CD4-positive, alpha-beta memory T cell (primary cell): ENCODE measurements around the gene GJB2. TPM values are rescaled to one million over a fixed set of nuclear protein-coding genes. Genes with fewer than 3 reads are reported as not detected.

Experiments used
- CTCF ChIA-PET: fragments of 350-600 bp; sonication (Branson Sonifier 250); formaldehyde crosslinking; loops from one replicate; lab custom pipeline; 2021; ENCODE audit warnings: inconsistent platforms; ENCODE audit not compliant: partially characterized antibody; lab: Charles Lee
- POLR2A ChIA-PET: fragments of 350-600 bp; sonication (Branson Sonifier 250); formaldehyde crosslinking; loops from one replicate; lab custom pipeline; 2021; ENCODE audit not compliant: partially characterized antibody; lab: Charles Lee
- DNase-seq, 5 donors: peaks; one replicate each; pipeline versions ENCODE4 v3.0.0 to v3.0.0-alpha.2; 2020 to 2022; ENCODE audit warnings: mixed read lengths in 1 of 5
- H3K27ac ChIP-seq: one replicate; pipeline ENCODE4 v1.7.0; 2013; ENCODE audit warnings: low read depth, low read length
- H3K27me3 ChIP-seq: 2 replicates; pipeline ENCODE4 v1.7.0; 2013; ENCODE audit warnings: mild to moderate bottlenecking, low read length, moderate library complexity; ENCODE audit not compliant: insufficient read depth
- H3K36me3 ChIP-seq: 2 replicates; pipeline ENCODE4 v1.7.0; 2013; ENCODE audit warnings: mild to moderate bottlenecking, low read length, moderate library complexity; ENCODE audit not compliant: insufficient read depth
- H3K4me1 ChIP-seq: 2 replicates; pipeline ENCODE4 v1.7.0; 2013; ENCODE audit warnings: mild to moderate bottlenecking, low read length, moderate library complexity; ENCODE audit not compliant: insufficient read depth
- H3K4me3 ChIP-seq, 2 donors: one replicate each; pipeline ENCODE4 v1.7.0; 2013; ENCODE audit warnings: low read length in 2 of 2, mild to moderate bottlenecking in 1 of 2
- H3K9me3 ChIP-seq, 2 donors: one replicate each; pipeline ENCODE4 v1.7.0; 2013; ENCODE audit warnings: low read length in 2 of 2, control low read depth in 1 of 2; ENCODE audit not compliant: control insufficient read depth in 1 of 2
- H3K27ac Mint-ChIP-seq, 7 donors: one replicate each; pipeline ENCODE4 v1.8.0; 2020 to 2021; ENCODE audit warnings: mixed read lengths in 7 of 7, mild to moderate bottlenecking in 6 of 7, inconsistent platforms in 3 of 7, moderate library complexity in 3 of 7
- H3K27me3 Mint-ChIP-seq, 2 donors: one replicate each; pipeline ENCODE4 v1.8.0; 2020 to 2021; ENCODE audit warnings: mixed read lengths in 2 of 2
- H3K36me3 Mint-ChIP-seq, 2 donors: one replicate each; pipeline ENCODE4 v1.8.0; 2020 to 2021; ENCODE audit warnings: mixed read lengths in 2 of 2, inconsistent platforms in 1 of 2, mild to moderate bottlenecking in 1 of 2
- H3K4me1 Mint-ChIP-seq, 4 donors: one replicate each; pipeline ENCODE4 v1.8.0; 2020 to 2021; ENCODE audit warnings: mixed read lengths in 4 of 4, mild to moderate bottlenecking in 1 of 4
- H3K4me3 Mint-ChIP-seq, 8 donors: one replicate each; pipeline ENCODE4 v1.8.0; 2020 to 2021; ENCODE audit warnings: mixed read lengths in 8 of 8, mild to moderate bottlenecking in 7 of 8, moderate library complexity in 6 of 8, inconsistent platforms in 3 of 8
- H3K9me3 Mint-ChIP-seq, 8 donors: one replicate each; pipeline ENCODE4 v1.8.0; 2020 to 2021; ENCODE audit warnings: mixed read lengths in 8 of 8, mild to moderate bottlenecking in 5 of 8, inconsistent platforms in 3 of 8, moderate library complexity in 1 of 8
- intact Hi-C: fragments of 100-400 bp; cut with micrococcal nuclease; formaldehyde crosslinking; loops from one replicate; pipeline ENCODE4 v1.15.1; 2023
- polyA plus RNA-seq, 2 donors: library from polyadenylated mRNA; unstranded; fragments of 300-500 nt; fragmentation: Illumina TruSeq; gene quantifications; one replicate each; pipeline ENCODE4 v1.2.3, GENCODE V29; 2021
- total RNA-seq, 2 experiments: library from RNA; stranded (reverse); gene quantifications; one replicate each; pipeline ENCODE4 v1.2.3, GENCODE V29; 2021

GJB2 gene
- total and polyA plus RNA-seq, 4 experiments from 2014 or later: not detected

DNA sequence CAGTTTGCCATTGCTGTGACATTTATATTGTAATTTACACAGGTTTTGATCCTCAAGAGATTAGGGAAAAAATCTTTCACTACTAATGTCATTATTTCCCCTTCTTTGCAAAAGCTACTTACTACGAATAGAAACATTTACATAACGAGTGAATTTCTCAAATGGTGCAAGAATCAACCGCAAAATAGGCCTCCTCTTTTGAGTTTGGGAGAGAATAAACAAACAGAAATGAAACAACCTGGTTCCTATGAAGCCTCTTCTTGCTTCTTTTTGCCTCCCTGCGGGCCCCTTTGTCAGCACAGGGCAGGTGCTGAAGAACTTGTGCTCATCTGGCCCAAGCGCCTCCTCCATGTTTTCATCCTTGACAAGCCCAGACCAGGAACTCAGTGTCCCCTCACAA is 21.8 kb downstream of the GJB2 start:
- intact Hi-C loops: no loop called here
- Mint-ChIP-seq H3K27ac (peak overlapping the region in 1 of 7 donors; percentile 20), H3K27me3 (peaks cover 37 to 69% of the 10 kb centered on the region in 2 donors), H3K36me3 (no peaks in the 10 kb centered on the region), H3K4me1 (peaks cover 4 to 10% (median 6%) of the 10 kb centered on the region in 4 donors), H3K4me3 (no peak overlapping the region), H3K9me3 (no peaks in the 10 kb centered on the region)
- H3K36me3 ChIP-seq: no peaks in the 10 kb centered on the region
- ChIA-PET POLR2A (no interaction called here), CTCF (interaction anchor here (0.7 kb wide), 1 partner anchor 12 kb away, joined by 3 read pairs; no protein-coding TSS in a partner anchor)
- H3K4me1 ChIP-seq: peaks cover 7% of the 10 kb centered on the region
- DNase-seq: no peak
- no peak overlapping the region for H3K4me3 ChIP-seq
- H3K27me3 ChIP-seq: peaks cover 12% of the 10 kb centered on the region
- no peaks in the 10 kb centered on the region for H3K9me3 ChIP-seq
- H3K27ac ChIP-seq: no peak overlapping the region

DNA sequence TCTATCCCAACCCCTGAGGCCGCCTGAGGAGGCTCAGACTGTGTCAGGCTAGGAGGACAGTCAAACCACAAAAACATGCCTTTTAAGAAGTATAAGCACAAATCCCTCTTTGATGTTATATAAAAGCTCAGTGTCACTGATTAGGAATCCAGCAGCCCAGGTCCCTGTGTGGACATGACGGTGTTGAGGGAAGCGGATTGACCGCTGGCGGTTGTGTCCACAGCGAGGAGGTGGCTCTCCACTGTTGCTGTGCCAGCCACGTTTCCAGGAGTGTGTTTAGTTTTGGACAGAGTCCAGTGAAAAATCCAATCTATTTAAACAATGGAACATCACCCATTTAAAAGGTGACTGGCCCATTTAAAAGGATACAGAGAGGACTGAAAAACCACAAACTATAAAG is 24.3 kb downstream of the GJB2 start:
- Mint-ChIP-seq H3K27me3 (peaks cover 30 to 63% of the 10 kb centered on the region in 2 donors), H3K9me3 (no peaks in the 10 kb centered on the region), H3K36me3 (no peaks in the 10 kb centered on the region), H3K4me1 (peaks cover 2% of the 10 kb centered on the region in 4 donors), H3K27ac (no peak overlapping the region), H3K4me3 (no peak overlapping the region)
- H3K4me1 ChIP-seq: no peaks in the 10 kb centered on the region
- POLR2A ChIA-PET: no interaction called here
- H3K27me3 ChIP-seq: peaks cover 6% of the 10 kb centered on the region
- no peak overlapping the region for H3K4me3 ChIP-seq
- CTCF ChIA-PET: interaction anchor here (0.8 kb wide), 1 partner anchor 241 kb away, joined by 3 read pairs; no protein-coding TSS in a partner anchor
- DNase-seq: no peak
- no peaks in the 10 kb centered on the region for H3K36me3 ChIP-seq
- no peaks in the 10 kb centered on the region for H3K9me3 ChIP-seq
- no peak overlapping the region for H3K27ac ChIP-seq
- intact Hi-C loops: no loop called here

GRCh38 chr13:20165417-20166257 is 27.1 kb downstream of the GJB2 start:
- Mint-ChIP-seq H3K4me1 (peaks cover 3 to 14% (median 8%) of the 10 kb centered on the region in 4 donors), H3K4me3 (no peak overlapping the region), H3K36me3 (no peaks in the 10 kb centered on the region), H3K9me3 (no peaks in the 10 kb centered on the region), H3K27me3 (peaks cover 24 to 53% of the 10 kb centered on the region in 2 donors), H3K27ac (no peak overlapping the region)
- Histone ChIP-seq H3K9me3 (no peaks in the 10 kb centered on the region), H3K36me3 (no peaks in the 10 kb centered on the region), H3K27me3 (no peaks in the 10 kb centered on the region), H3K4me3 (no peak overlapping the region), H3K27ac (no peak overlapping the region), H3K4me1 (peaks cover 8% of the 10 kb centered on the region)
- CTCF ChIA-PET: interaction anchor here (1.1 to 1.4 kb wide), 3 partner anchors 10 to 263 kb away, joined by 3 to 5 read pairs (median 4); no protein-coding TSS in a partner anchor
- no peak for DNase-seq
- POLR2A ChIA-PET: no interaction called here
- intact Hi-C loops: no loop called here

DNA sequence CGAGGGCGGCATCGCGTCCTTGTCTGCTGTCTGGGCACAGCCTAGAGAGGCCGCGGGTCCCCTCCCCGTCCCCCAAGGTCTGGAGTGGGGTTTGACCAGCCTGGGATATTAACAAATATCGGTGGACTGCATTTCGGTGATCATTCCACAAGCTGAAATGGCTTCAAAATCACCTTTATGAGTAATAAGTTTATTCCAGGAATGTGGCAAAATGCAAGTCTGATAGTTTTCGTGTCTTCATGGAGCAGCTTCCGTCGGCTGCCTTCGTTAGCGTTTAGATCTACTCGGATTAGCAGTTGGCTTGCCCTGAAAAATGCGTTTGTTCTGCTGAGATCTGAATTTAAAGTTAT is 30.8 kb downstream of the GJB2 start:
- H3K4me1 Mint-ChIP-seq: peaks cover 7 to 24% (median 17%) of the 10 kb centered on the region in 4 donors
- no peaks in the 10 kb centered on the region for H3K9me3 Mint-ChIP-seq
- no peak overlapping the region for H3K27ac ChIP-seq
- no peak for DNase-seq
- H3K4me1 ChIP-seq: peaks cover 19% of the 10 kb centered on the region
- ChIA-PET POLR2A (no interaction called here), CTCF (interaction anchor here (0.8 to 2.5 kb wide), 4 partner anchors 35 to 177 kb away, joined by 3 to 8 read pairs (median 4); no protein-coding TSS in a partner anchor)
- peak overlapping the region; percentile 67 to 78 (median 75) for H3K4me3 Mint-ChIP-seq
- peaks cover 30 to 48% of the 10 kb centered on the region in 2 donors for H3K27me3 Mint-ChIP-seq
- no peaks in the 10 kb centered on the region for H3K36me3 ChIP-seq
- H3K9me3 ChIP-seq: no peaks in the 10 kb centered on the region
- H3K27ac Mint-ChIP-seq: peak overlapping the region in 2 of 7 donors; percentile 36 to 57
- peaks cover 0 to 2% of the 10 kb centered on the region in 2 donors for H3K36me3 Mint-ChIP-seq
- intact Hi-C loops: loop anchor here (2.0 kb wide), 2 partner anchors 33 to 43 kb away; no protein-coding TSS in a partner anchor
- H3K4me3 ChIP-seq: peak overlapping the region in 1 of 2 donors; percentile 37
- H3K27me3 ChIP-seq: peaks cover 11% of the 10 kb centered on the region

- Mint-ChIP-seq H3K9me3 (no peaks in the 10 kb centered on the region), H3K36me3 (peaks cover 0 to 2% of the 10 kb centered on the region in 2 donors), H3K4me3 (peak overlapping the region; percentile 71 to 86 (median 76)), H3K27ac (peak overlapping the region in 3 of 7 donors; percentile 36 to 57 (median 48)), H3K27me3 (peaks cover 30 to 43% of the 10 kb centered on the region in 2 donors), H3K4me1 (peaks cover 7 to 24% (median 17%) of the 10 kb centered on the region in 4 donors)
- H3K27me3 ChIP-seq: peaks cover 11% of the 10 kb centered on the region
- H3K9me3 ChIP-seq: no peaks in the 10 kb centered on the region
- intact Hi-C loops: loop anchor here (2.0 kb wide), 2 partner anchors 33 to 43 kb away; no protein-coding TSS in a partner anchor
- CTCF ChIA-PET: interaction anchor here (0.8 to 2.5 kb wide), 4 partner anchors 42 to 176 kb away, joined by 3 to 8 read pairs (median 4); no protein-coding TSS in a partner anchor
- H3K36me3 ChIP-seq: no peaks in the 10 kb centered on the region
- peak; percentile 30 to 59 (median 40) for DNase-seq
- peaks cover 19% of the 10 kb centered on the region for H3K4me1 ChIP-seq
- H3K4me3 ChIP-seq: peak overlapping the region in 1 of 2 donors; percentile 37
- H3K27ac ChIP-seq: no peak overlapping the region
- POLR2A ChIA-PET: no interaction called here
Measured at GRCh38 chr13:20161275-20161950, 31.3 kb downstream of the GJB2 start.

GRCh38 chr13:20160306-20161274 is 32.1 kb downstream of the GJB2 start, which contains the start of gene GJA3:
Gene GJA3 (minus strand): TSS chr13:20161052. CDS start chr13:20143288, 17,764 bp downstream.
- intact Hi-C loops: loop anchor here (1.0 to 2.0 kb wide), 3 partner anchors 32 to 297 kb away; partner anchors contain the start of gene ZMYM5
- H3K36me3 Mint-ChIP-seq: peaks cover 0 to 2% of the 10 kb centered on the region in 2 donors

More at GRCh38 chr13:20160306-20161274, 32.1 kb downstream of the GJB2 start, which contains the start of gene GJA3:
- Mint-ChIP-seq H3K4me3 (peak within 1 kb of the TSS; percentile 75 to 88 (median 85)), H3K27ac (peak within 1 kb of the TSS in 4 of 7 donors; percentile 36 to 85 (median 56)), H3K9me3 (no peaks in the 10 kb centered on the region), H3K27me3 (peaks cover 23 to 39% of the 10 kb centered on the region in 2 donors), H3K4me1 (peaks cover 7 to 24% (median 17%) of the 10 kb centered on the region in 4 donors)
- no peak within 1 kb of the TSS for H3K27ac ChIP-seq
- no peaks in the 10 kb centered on the region for H3K9me3 ChIP-seq
- H3K4me1 ChIP-seq: peaks cover 19% of the 10 kb centered on the region
- H3K36me3 ChIP-seq: no peaks in the 10 kb centered on the region
- H3K27me3 ChIP-seq: peaks cover 11% of the 10 kb centered on the region
- ChIA-PET CTCF (interaction anchor here (1.0 to 2.5 kb wide), 6 partner anchors 33 to 233 kb away, joined by 3 to 16 read pairs (median 4); no protein-coding TSS in a partner anchor), POLR2A (interaction anchor here (0.7 to 1.3 kb wide), 2 partner anchors 41 to 176 kb away, joined by 3 to 4 read pairs; no protein-coding TSS in a partner anchor)
- peak within 1 kb of the TSS in 1 of 2 donors; percentile 37 for H3K4me3 ChIP-seq
- DNase-seq: peak in 4 of 5 donors; percentile 26 to 37 (median 32)
